Left colon (tissue), 2 donors: Measurements from ENCODE around the gene ETFDH. TPM values are rescaled to one million over a fixed set of nuclear protein-coding genes. Genes with fewer than 3 reads are reported as not detected.
"Not testable (repeated sequence)": the region's sequence is repeated elsewhere in the genome, so short reads cannot be mapped to it uniquely, and the experiment has no call there.

Experiments used
- ATAC-seq: fragments of 200-7000 bp; cut with Tn5 transposase; one replicate; pipeline ENCODE4 v1.9.1; 2020; ENCODE audit warnings: mild to moderate bottlenecking, moderate library complexity
- DNase-seq, 2 donors: peaks; one replicate each; pipeline ENCODE4 v3.0.0-alpha.2; 2020
- intact Hi-C, 2 donors: fragments of 100-400 bp; cut with DNase I in 1 of 2; cut with micrococcal nuclease in 1 of 2; formaldehyde crosslinking; loops; one replicate each; pipeline versions ENCODE4 v1.11.2 to v1.14.0; 2022; cut with DNase I, micrococcal nuclease
- total RNA-seq, 2 donors: library from RNA; stranded (reverse); fragmentation: NEBNext Ultra II Directional; extraction: Animal tissue kit (Norgen Biotek cat#: 25700); gene quantifications; one replicate each; pipeline ENCODE4 v1.2.1, GENCODE V29; 2021
- donor health status: DM: no; HTN: no; CAD: no.
- donor health status: DM: yes; HTN: yes; CAD: no.

ETFDH gene
- total RNA-seq, 2 donors from 2014 or later: 62.8 to 74.1 TPM

- ATAC-seq (no peak), DNase-seq (no peak)
- intact Hi-C loops: no loop called here
Observed at GRCh38 chr4:158738866-158739265, 66.8 kb downstream of the ETFDH start.

GRCh38 chr4:158739600-158739999 is 67.5 kb downstream of the ETFDH start:
- intact Hi-C loops: no loop called here
- no peak for DNase-seq
- no peak for ATAC-seq

GRCh38 chr4:158741326-158742021 is 69.4 kb downstream of the ETFDH start:
- no peak for ATAC-seq
- no peak for DNase-seq
- intact Hi-C loops: no loop called here

- intact Hi-C loops, ATAC-seq, DNase-seq: not testable (repeated sequence)
Observed at GRCh38 chr4:158746537-158746936, 74.4 kb downstream of the ETFDH start.

- intact Hi-C loops: no loop called here
- ATAC-seq (no peak), DNase-seq (no peak)
Observed at GRCh38 chr4:158750379-158750778, 78.3 kb downstream of the ETFDH start.

- ATAC-seq: no peak
- no peak for DNase-seq
- intact Hi-C loops: no loop called here
Observed at GRCh38 chr4:158754385-158755180, 82.5 kb downstream of the ETFDH start.

DNA sequence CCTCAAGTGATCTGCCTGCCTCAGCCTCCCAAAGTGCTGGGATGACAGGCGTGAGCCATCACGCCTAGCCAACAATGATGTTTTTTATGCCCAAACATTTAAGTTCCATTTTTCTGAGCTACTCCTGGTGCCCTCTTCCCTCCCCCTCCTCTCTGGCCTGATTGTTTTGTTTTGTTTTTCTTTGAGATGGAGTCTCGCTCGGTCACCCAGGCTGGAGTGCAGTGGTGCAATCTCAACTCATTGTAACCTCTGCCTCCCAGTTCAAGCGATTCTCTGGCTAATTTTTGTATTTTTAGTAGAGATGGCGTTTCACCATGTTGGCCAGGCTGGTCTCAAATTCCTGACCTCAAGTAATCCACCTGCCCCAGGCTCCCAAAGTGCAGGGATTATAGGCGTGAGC is 83.7 kb downstream of the ETFDH start:
- intact Hi-C loops, DNase-seq, ATAC-seq: not testable (repeated sequence)

DNA sequence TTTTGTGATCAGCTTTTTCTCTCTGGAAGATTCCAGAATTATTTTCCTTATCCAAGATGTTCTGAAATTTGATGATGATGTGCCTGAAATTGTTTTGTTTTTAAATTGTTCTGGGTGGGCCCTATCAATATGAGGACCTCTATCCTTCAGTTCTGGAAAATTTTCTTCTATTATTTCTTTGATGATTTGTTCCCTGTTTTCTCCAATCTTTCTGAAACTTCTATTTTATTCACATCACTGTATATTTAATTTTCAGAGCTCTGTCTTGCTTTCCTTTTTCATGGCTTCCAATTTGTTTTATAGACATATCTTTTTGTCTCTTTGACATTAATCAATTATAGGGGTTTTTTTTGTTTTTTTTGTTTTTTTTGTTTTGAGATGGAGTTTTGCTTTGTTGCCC is 84.5 kb downstream of the ETFDH start:
- DNase-seq (no peak), ATAC-seq (no peak)
- intact Hi-C loops: no loop called here

DNA sequence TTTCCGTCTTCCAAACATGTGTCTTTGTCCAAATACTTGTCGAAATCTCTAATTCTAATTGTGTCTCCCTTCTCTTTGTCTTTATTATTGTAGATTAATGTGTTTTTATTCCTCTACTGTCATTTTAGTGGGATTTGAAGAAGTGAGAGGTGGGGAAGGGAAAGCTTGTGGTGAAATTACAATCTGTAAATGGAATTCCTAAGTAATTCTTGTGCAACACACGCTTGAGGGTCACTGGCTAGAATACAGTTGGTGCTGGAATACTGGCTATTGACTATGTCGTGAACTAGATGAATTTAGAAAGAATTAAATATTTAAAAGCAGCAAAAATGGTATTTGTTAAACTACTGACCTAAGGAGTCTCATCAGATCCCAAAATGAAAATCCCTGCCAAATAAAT is 86.0 kb downstream of the ETFDH start:
- intact Hi-C loops: no loop called here
- no peak for ATAC-seq
- no peak for DNase-seq

DNA sequence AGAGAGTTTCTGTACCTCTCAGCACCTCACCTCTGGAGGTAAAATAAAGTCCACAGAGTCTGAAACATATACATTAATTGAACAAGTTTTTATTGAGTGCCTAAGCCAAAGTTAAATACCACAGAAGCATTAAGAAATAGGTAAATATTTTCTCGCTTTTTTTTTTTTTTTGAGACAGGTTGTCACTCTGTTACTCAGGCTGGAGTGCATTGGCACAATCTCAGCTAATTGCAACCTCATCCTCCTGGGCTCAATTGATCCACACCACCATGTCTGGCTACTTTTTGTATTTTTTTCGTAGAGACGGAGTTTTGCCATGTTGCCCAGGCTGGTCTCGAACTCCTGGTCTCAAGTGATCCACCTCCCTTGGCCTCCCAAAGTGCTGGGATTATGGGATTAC is 86.6 kb downstream of the ETFDH start:
- ATAC-seq (no peak), DNase-seq (no peak)
- intact Hi-C loops: no loop called here

Other genes with a start within 250 kb of the ETFDH start
- under 1 TPM; 0.18 to 0.28 TPM for gene RXFP1, start 150.4 kb upstream of the ETFDH start, total RNA-seq
- gene C4orf46, start 409 bp upstream of the ETFDH start, total RNA-seq: 1 to 10 TPM; 2.4 to 2.8 TPM
- 10 to 100 TPM; 16.4 to 19.7 TPM for gene PPID, start 51.1 kb downstream of the ETFDH start, total RNA-seq
- 10 to 100 TPM; 69.0 TPM for gene FNIP2, start 96.7 kb downstream of the ETFDH start, total RNA-seq